KMS-11 (cell line): Measurements from ENCODE around the gene HBEGF.

Source experiments
- H2AFZ ChIP-seq: fragments of 200-600 bp; sonication (generic); 2 replicates; pipeline ENCODE4 v1.6.1; 2016; ENCODE audit warnings: antibody characterized with exemption, mixed run types, low read depth
- H3K27ac ChIP-seq: fragments of 200-600 bp; sonication (generic); 2 replicates; pipeline ENCODE4 v1.6.1; 2016; ENCODE audit warnings: mild to moderate bottlenecking, mixed run types
- H3K27me3 ChIP-seq: fragments of 200-600 bp; sonication (generic); 2 replicates; pipeline ENCODE4 v1.6.1; 2017; ENCODE audit warnings: mild to moderate bottlenecking, low read depth, mixed run types, moderate library complexity; ENCODE audit not compliant: insufficient read depth
- H3K36me3 ChIP-seq: fragments of 200-600 bp; sonication (generic); 2 replicates; pipeline ENCODE4 v1.6.1; 2017; ENCODE audit warnings: mild to moderate bottlenecking, mixed run types; ENCODE audit not compliant: insufficient read depth
- H3K4me1 ChIP-seq: fragments of 200-600 bp; sonication (generic); 2 replicates; pipeline ENCODE4 v1.6.1; 2016; ENCODE audit warnings: mild to moderate bottlenecking, low read depth, mixed run types; ENCODE audit not compliant: poor library complexity, severe bottlenecking
- H3K4me2 ChIP-seq: fragments of 200-600 bp; sonication (generic); 2 replicates; pipeline ENCODE4 v1.7.0; 2016; ENCODE audit warnings: mild to moderate bottlenecking, mixed run types
- H3K4me3 ChIP-seq: fragments of 200-600 bp; sonication (generic); IDR thresholded peaks from 2 replicates; pipeline ENCODE4 v1.6.1; 2017; ENCODE audit warnings: low read depth, low read length, mixed read lengths; ENCODE audit not compliant: insufficient read depth
- H3K79me2 ChIP-seq: fragments of 200-600 bp; sonication (generic); 2 replicates; pipeline ENCODE4 v1.6.1; 2016; ENCODE audit warnings: low read depth, mixed run types; ENCODE audit not compliant: insufficient read depth
- H3K9ac ChIP-seq: fragments of 200-600 bp; sonication (generic); 2 replicates; pipeline ENCODE4 v1.6.1; 2016; ENCODE audit warnings: mild to moderate bottlenecking, mixed run types
- H4K20me1 ChIP-seq: fragments of 200-600 bp; sonication (generic); 2 replicates; pipeline ENCODE4 v1.6.1; 2016; ENCODE audit warnings: mild to moderate bottlenecking, mixed run types; ENCODE audit not compliant: insufficient read depth
- CTCF ChIP-seq: fragments of 200-600 bp; sonication (generic); conservative IDR thresholded peaks from 2 replicates; pipeline ENCODE4 v1.6.1; 2017; ENCODE audit warnings: low read depth, mild to moderate bottlenecking, antibody characterized with exemption, low read length, moderate library complexity, mixed read lengths

Gene HBEGF

DNA sequence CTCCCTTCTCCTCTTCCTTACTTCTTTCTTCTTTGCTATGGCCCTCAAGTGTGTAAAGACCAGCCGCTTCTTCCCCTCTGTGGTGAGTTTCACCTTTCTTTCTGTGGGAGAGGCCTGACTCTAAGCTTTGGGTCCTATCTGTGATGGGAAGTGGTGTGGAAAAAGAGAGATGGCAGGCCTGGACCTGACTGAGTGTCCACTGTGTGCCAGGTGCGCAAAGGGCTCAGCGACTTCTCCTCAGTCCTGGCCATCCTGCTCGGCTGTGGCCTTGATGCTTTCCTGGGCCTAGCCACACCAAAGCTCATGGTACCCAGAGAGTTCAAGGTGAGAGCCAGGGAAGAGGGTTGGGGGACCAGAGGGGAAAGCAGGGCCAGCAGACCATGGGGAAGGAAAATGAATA is 19.5 kb upstream of the HBEGF start:
- Histone ChIP-seq H3K79me2 (no peaks in the 10 kb centered on the region), H3K4me1 (no peaks in the 10 kb centered on the region), H3K4me2 (no peak overlapping the region), H2AFZ (no peak overlapping the region), H4K20me1 (no peaks in the 10 kb centered on the region), H3K27ac (no peak overlapping the region), H3K9ac (no peak overlapping the region), H3K4me3 (no peak overlapping the region), H3K36me3 (no peaks in the 10 kb centered on the region), H3K27me3 (no peaks in the 10 kb centered on the region)
- no peak for TF ChIP-seq CTCF

DNA sequence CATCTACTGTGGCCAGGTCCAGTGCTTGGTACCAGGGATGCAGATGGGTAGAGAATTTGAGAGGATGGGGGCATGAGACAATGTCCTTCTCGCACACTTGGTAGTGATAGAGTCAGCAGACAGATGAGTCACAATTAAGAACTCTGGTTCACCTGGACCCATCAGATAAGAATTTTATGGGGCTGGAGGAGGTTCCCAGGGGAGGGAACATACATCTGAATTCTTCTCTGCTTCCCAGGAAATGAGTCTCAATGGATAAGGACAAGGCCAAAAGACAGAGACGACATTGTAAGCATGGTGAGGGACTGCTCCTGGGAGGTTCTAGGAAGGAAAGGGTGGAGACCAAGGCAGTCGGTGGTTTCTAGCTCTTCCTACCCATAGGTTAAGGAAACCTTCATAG is 18.9 kb upstream of the HBEGF start:
- Histone ChIP-seq H3K4me1 (no peaks in the 10 kb centered on the region), H3K79me2 (no peaks in the 10 kb centered on the region), H3K9ac (no peak overlapping the region), H3K27me3 (no peaks in the 10 kb centered on the region), H3K36me3 (no peaks in the 10 kb centered on the region), H3K27ac (no peak overlapping the region), H2AFZ (no peak overlapping the region), H3K4me2 (no peak overlapping the region), H3K4me3 (no peak overlapping the region), H4K20me1 (no peaks in the 10 kb centered on the region)
- TF ChIP-seq CTCF = no peak

DNA sequence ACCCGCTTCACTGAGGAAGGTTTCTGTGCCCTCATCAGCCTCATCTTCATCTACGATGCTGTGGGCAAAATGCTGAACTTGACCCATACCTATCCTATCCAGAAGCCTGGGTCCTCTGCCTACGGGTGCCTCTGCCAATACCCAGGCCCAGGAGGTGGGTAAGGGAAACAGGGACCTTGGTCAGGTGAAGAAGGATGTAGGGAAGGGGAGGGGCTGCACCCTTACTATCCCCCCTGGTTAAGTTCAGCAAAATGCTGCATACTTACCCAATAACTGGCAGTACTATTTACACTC is 18.0 kb upstream of the HBEGF start:
- Histone ChIP-seq H3K9ac (no peak overlapping the region), H2AFZ (no peak overlapping the region), H3K36me3 (no peaks in the 10 kb centered on the region), H3K27ac (no peak overlapping the region), H3K27me3 (no peaks in the 10 kb centered on the region), H3K4me1 (no peaks in the 10 kb centered on the region), H3K4me2 (no peak overlapping the region), H4K20me1 (no peaks in the 10 kb centered on the region), H3K79me2 (no peaks in the 10 kb centered on the region), H3K4me3 (no peak overlapping the region)
- TF ChIP-seq CTCF = no peak

DNA sequence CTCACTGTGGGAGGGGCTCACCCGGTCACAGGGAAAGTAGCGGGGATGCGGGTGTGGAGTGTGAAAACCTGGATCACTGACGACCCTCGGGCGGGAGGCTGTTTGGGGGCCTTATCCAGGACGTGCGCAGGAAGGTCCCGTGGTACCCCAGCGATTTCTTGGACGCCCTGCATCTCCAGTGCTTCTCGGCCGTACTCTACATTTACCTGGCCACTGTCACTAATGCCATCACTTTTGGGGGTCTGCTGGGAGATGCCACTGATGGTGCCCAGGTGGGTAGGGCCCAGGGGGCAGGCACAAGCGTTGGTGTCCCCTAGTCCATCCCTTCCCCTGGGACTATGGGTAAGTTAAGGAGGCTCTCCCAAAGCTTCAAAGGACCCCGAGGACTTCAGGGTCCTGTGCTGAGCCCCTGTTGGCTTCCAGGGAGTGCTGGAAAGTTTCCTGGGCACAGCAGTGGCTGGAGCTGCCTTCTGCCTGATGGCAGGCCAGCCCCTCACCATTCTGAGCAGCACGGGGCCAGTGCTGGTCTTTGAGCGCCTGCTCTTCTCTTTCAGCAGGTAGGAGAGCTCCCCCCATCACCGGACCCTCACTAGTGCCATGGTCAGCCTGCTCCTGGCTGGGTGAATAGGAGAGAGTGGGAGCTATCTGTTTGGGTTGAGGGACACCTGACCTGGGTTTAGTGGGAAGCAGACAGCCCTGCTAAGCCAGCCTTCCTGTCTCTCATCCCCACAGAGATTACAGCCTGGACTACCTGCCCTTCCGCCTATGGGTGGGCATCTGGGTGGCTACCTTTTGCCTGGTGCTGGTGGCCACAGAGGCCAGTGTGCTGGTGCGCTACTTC is 17.4 kb upstream of the HBEGF start:
- H3K36me3 ChIP-seq = no peaks in the 10 kb centered on the region
- H3K9ac ChIP-seq = peak overlapping the region; percentile 26; the same call in 1 of the 2 replicates
- peak overlapping the region; percentile 79 for H3K4me2 ChIP-seq
- no peaks in the 10 kb centered on the region for H3K27me3 ChIP-seq
- H3K79me2 ChIP-seq = no peaks in the 10 kb centered on the region
- H4K20me1 ChIP-seq = no peaks in the 10 kb centered on the region
- no peak overlapping the region for H3K27ac ChIP-seq
- no peak for TF ChIP-seq CTCF
- no peaks in the 10 kb centered on the region for H3K4me1 ChIP-seq
- no peak overlapping the region for H3K4me3 ChIP-seq
- peak overlapping the region; percentile 85 for H2AFZ ChIP-seq
